ENCODE results near the gene NEK7. TPM values are rescaled to one million over a fixed set of nuclear protein-coding genes. Genes with fewer than 3 reads are reported as not detected.

NEK7 gene
- total and polyA plus RNA-seq, 9 donors, result 29.0 to 49.6 (median 35.2) TPM

Other genes with a start within 250 kb of the NEK7 start
- gene LHX9, start 239.6 kb upstream of the NEK7 start, total RNA-seq, result 0.18 TPM
- 1 to 10 TPM in 4 of 8 donors, under 1 TPM in 4; 0.13 to 6.4 (median 1.1) TPM for gene LHX9, start 239.6 kb upstream of the NEK7 start, polyA plus RNA-seq (ENCODE audit: insufficient read depth in 1 of 8, insufficient read length in 8 of 8, low replicate concordance in 1 of 8)

Measured in muscle of leg (tissue), 9 donors.